Mesenteric fat pad (tissue), 1 donor: ENCODE measurements around the gene NDP. TPM values are rescaled to one million over a fixed set of nuclear protein-coding genes. Genes with fewer than 3 reads are reported as not detected.
"Not testable (repeated sequence)": the region's sequence is repeated elsewhere in the genome, so short reads cannot be mapped to it uniquely, and the experiment has no call there.

Source experiments
- DNase-seq: peaks from one replicate; pipeline ENCODE4 v3.0.0-alpha.2; 2020; ENCODE audit warnings: low spot score
- total RNA-seq: library from RNA; stranded (reverse); fragmentation: NEBNext Ultra II Directional; extraction: Animal tissue kit (Norgen Biotek cat#: 25700); gene quantifications from one replicate; pipeline ENCODE4 v1.2.1, GENCODE V29; 2021
- donor health status: DM: yes; HTN: yes; CAD: no.

NDP gene
- total RNA-seq, 1 donor from 2014 or later: not detected

DNA sequence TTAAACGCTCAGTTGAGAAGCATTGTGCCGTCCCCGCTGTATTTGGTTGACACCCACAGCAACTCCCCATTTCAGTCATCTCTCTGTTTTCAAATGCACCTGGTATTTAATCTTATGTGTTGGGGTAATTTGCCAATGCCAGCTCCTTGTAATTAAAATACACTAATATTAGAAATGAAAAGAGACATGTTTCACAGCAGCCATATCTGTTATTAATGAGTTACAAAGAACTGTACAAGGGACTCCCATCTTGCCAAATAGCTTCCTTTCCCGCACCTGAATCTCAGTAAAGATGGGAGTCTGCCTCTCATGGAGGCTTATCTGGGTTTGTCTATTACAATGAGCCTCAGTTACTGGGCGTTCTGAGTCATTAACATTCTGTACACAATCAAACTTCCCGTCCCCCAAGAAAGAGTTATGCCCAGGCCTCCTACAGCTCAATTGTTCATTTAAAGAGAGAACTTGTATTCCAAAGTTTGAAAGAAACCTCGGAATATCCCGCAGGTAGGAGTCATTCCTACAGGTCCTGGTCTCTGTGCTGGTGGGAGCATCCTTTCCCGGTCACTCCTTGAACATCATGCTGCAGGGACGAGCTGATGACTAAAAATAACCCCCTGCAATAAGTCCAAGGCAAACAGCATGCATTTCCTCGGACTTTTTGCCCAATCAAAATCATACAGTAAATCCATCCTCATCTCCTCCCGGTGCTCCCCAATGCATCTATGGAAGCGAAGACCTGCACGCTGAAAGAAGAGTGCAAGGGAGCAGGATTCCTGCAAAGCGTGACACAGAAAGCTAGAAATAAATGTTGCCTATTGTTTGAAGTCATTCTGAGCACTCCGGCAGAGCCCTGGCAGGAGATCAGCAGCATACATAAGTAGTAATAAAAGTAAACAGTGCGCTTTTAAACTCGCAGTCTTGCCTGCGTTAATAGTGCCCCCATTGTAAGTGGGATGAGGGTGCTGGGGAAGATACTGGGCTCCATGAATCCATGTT lies 926 bp downstream of the NDP start:
- no peak for DNase-seq

DNA sequence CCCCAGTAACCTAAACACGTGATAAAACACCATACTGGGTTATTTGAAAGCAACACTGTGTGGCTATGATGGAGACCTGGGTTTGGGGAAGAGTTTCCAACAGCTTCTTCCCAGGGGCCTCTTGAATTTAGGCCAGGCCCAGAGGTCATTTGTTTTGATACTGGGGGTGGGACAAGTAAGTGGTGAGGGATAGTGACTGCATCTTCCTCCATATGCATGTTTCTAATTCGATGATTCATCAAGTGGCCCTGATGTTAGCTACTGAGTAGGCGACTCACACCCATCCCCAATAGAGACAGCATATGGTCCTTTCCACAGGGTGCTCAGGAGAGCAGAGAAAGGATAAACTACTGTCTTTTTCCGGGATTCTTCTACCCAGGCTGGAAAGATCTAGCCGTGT lies 2.7 kb downstream of the NDP start:
- no peak for DNase-seq

DNA sequence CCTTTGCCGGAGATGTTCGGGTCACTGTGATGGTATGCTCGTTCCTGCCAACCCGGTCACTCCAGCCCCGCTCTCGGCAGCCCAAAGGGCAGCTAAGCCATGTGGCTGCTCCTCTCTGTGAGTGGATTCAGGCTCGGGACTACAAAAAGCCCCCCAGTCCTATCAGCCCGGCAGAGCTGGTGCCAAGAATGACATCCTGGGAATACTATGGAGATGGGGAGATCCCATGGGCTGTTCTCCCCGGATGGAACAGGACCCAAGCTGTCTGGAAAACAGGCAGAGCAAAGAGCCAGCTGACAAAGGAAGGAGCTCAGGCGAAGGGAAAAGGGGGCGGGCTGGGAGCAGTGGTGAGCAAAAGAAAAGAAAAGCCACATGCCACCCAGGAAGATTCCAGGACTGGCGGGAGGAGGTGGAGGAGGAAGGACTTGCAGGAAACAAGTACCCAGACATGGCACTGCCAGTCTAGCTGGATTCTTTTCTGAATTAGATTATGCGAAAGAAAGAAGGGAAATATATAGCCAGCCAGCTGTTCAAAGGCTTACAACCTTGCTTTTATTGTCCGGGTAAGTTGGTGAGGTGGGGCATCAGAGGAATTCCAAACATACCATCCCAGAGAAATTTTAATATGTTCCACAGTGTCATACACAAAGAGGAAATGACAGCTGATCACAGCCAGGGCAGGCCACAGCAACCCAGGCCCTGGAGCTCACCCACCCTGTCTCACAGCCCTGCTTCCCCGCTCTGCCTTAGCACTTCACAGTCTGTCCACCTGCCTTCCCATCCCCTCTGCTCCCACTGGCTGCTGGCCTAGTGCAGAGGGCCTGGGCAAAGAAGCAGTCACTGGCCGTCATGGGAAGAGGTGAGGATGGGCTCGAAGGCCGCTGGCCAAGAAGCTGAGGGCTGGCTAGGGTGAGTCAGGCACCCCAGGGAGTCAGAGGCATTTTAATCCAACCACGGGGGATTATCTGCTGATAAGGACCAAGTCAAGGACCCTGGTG lies 3.4 kb downstream of the NDP start:
- no peak for DNase-seq

DNA sequence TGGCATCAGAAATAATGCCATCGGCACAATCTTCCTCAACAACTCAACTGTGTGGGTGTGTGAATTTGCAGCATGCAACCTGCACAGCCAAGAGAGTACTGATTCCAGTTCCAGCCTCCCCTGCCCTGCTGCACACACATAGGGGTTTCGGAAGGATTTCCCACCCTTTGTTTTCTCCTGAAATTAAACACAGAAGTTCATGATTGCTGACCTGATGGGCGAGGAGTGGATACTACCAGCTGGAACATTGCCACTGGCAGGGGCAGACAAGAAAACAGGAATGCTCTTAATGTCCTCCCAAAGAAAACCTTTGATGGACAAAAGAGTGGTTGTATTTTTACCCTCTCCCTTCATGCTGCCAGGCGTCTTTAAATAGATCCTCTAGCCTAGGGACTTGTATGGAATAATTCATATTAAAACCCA lies 4.8 kb downstream of the NDP start:
- DNase-seq: no peak

DNA sequence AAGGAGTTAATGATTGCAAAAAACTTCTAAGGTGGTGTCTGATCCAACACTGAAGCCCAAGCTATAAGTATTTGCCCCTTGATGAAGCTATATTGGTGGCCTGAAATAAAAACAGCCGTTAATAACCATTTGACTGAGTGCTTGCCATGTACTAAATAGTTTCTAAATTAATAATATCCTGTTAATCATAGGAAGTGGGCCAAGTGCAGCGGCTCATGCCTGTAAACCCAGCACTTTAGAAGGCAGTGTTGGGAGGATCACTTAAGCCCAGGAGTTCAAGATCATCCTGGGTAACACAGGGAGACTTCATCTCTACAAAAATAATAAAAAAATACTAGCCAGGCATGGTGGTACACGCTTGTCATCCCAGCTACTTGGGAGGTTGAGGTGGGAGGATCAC lies 8.3 kb downstream of the NDP start:
- DNase-seq: no peak

DNA sequence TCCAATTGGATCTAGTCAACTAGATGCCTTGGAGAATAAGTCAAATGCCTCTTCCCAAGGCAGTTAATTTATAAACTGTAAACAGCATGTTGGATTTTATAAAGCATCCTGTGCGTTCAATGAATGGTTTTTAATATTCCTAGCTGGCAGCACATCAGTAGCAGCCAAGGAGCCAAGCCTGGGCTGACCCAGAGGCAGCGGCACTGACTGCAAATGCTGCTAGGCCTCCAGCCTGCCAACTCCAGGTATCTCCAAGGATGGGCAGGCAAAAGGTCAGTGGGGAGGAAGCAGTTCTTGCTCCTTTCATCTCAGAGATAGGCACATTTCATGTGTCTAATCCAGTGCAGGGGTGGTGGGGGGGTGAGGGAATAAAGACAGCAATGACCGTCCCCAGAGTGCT lies 9.5 kb downstream of the NDP start:
- no peak for DNase-seq

DNA sequence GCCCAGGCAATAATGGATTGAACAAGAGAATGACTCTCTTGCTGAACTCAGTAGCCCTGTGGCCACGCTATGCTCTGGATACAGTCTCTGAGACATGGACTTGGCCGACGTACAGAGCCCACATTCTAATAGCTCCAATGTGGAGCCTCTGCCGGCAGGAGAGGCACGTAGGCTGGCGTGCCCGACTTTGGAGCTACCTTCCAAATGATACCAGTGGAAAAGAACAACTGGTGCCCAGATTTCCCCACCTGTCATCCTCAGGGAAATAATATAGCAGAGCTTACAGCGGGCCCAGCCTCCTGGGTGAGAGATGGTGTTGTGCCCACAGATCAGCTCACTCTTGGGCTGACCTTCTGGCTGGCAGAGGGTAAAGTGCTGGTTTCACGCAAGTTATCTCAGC lies 10.6 kb downstream of the NDP start:
- no peak for DNase-seq

DNA sequence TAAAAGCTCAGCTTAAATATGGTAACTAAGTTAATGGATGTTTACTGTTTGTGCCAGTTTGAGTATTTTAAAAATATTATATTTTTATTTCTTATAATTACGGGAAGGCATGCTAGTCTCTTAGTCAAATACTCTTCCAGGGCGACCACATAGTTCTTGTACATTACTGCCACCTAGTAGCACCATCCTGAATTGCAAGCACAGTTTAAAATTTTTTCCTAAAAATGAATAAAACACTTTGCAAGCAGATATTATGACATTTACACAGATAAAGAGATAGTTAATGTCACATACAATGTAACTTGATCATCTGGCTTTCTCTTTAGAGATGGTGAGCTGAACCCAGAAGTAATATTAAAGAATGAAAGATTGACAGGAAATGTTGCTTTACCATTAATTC lies 11.5 kb downstream of the NDP start:
- DNase-seq: no peak

DNA sequence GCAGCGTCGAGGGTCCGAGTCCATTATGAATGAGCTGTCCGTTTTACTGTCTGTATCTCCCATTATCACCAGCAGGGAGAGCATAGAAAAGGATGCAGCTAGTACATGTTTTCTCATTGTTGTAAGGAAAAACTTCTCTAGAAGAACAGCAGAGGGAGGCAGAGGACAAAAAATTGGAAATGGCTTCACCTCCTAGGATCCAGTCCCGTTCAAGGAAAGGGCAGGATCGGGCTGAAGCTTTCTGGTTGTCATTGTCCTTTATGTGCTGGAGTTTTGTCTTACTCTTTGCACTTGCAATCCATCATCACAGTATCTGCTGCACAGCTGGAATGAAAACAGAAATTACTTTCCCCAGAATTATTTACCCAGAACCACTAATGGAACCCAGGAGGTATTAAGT lies 14.7 kb downstream of the NDP start:
- DNase-seq: no peak

DNA sequence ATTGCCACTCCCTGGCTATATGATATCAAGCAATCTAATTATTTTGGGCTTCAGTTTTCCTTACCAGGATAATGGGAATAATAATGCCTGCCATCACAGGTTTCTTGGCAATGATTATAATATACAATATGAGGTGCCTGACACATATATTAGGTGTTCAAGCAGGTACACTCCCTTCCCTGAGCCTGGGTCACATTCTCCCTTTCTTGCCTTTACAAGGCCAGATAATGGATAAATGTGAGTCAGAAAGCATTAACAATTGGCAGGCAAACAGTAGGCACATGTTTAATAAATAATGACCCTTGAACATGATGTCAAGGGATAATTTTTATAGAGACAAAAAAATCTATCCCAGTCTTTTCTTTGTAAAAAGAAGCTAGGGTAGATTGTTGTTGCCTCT lies 17.2 kb downstream of the NDP start:
- no peak for DNase-seq

DNA sequence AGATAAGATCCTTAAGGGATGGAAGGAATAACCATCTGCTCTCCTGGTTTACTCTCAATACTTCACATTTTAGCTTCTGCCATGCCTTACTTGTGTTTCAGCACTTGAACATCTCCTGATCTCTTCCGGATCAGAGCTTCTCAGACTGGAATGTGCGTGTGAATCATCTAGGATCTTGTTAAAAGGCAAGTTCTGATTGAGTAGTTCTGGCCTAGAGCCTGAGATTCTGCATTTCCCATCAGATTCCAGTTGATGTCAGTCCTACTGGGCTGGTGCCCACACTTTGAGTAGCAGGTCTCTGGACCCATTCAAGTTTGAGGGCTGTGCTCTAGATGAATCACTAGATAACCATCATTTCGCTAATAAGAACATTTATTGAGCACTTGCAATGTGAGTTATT lies 20.0 kb downstream of the NDP start:
- DNase-seq: no peak

DNA sequence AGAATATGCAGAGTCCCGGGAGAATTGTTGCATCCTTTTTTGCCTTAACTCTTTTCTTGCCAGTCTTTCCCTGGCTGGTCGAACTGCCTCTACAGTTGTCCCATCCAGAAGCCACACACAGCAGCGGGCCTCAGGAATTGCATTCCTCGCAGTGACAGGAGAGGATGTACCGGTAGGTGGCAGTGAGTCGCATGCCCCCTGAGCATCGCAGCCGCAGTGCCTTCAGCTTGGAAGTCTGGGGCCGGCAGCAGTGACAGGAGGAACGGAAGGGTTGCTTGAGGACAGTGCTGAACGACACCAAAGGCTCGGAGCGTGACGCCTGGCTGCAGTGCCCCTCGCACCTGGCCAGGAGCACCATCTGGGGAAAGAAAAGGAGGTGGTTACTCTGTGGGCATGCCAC lies 23.5 kb downstream of the NDP start:
- DNase-seq: no peak

DNA sequence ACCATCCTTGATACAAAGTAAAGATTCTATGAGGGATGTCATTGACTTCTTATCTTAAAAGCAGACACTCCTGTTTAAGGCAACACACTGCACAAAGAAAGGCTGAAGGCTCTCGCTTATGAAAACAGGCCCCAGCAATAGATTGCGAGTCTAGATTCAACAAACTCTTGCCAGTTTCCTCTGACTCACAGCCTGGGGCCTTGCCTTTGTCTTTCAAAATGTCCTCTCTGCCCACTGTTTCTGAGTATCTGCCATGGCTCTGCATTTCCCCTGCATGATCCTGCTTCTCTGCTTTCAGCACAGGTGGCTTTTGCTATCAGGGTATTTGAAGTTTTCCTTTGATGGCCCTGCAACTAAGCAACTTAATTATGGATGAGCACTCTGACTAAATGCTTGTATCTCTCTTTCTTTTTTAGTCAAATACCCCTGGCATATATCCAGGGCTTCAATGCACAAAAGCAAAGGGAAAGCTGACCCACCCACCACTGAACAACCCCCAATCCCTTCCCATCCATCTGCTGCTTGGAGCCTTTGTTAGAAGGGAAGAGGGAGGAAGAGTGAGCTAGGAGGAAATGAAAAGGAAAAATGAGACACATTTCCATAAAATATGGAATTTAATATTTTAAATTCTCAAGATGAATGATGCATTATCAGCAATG lies 32.2 kb downstream of the NDP start:
- DNase-seq: no peak

DNA sequence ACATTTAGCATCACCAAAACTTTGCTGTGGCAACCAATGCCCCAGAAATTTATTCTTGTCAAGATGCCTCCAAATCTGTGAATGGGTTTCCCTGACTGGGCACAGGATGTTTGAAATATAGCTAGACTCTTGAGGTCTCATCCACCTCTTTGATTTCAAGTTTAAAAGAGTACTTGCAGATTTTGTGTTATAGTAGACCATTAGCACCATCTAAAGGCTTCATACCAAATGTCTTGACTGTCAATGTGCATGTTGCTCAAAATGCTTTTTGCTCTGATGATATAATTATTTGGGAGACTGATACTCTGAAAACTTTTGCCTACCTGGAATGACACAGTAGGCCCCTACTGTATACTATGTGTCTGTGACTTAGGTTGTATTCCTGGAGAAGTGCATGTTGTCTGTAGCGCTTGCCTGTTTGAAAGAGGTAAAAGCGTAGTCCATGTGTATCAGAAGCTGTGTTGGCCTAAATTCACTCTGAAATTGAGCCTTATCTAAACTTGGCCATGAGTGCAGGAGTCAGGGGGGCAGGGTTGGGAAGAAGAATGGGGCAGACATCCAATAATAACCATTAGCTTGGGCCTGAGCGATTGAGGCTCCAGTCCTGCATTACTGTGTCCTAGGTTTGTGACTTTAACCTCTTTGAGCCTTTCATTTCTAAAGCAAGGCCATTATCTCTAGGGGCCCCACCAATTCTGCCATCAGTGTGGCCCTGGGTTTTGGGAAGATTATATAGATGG lies 33.8 kb downstream of the NDP start:
- DNase-seq: no peak

DNA sequence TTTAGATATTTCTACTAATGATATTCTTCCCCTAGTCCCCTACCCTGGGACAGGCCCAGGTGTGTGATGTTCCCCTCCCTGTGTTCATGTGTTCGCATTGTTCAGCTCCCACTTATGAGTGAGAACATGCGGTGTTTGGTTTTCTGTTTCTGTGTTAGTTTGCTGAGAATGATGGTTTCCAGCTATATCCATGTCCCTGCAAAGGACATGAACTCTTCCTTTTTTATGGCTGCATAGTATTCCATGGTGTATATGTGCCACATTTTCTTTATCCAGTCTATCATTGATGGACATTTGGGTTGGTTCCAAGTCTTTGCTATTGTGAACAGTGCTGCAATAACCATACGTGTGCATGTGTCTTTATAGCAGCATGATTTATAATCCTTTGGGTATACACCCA lies 51.2 kb downstream of the NDP start:
- not testable (repeated sequence) for DNase-seq

DNA sequence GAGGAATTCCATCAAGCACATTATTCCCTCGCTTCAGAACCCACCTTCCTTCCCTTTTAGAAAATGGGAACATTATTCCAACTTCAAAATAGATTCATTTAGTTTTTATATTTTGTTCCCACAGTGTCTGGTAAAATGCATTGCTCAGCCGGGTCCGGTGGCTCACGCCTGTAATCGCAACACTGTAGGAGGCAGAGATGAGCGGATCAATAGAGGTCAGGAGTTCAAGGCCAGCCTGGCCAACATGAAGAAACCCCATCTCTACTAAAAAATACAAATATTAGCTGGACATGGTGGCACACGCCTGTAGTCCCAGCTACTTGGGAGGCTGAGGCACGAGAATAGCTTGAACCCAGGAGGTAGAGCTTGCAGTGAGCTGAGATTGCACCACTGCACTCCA lies 62.4 kb downstream of the NDP start:
- not testable (repeated sequence) for DNase-seq

DNA sequence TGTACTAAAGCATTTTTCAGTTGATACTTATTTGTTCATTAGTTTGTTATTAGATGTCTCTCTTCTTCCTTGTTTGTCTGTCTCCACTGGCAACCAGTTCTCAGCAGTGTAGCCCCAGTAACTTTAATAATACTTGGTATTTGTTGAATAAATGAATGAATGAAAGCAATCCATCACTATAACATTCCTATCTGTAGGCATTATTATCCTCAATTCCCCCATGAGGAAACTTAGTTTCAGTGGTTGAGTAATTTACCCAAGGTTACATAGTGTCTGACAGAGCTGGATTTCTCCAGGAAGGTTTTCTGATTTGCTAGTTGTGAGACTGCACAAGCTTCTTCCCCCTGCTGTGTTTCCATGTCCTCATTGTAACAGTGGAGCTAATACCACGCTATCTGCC lies 63.2 kb downstream of the NDP start:
- DNase-seq: no peak

DNA sequence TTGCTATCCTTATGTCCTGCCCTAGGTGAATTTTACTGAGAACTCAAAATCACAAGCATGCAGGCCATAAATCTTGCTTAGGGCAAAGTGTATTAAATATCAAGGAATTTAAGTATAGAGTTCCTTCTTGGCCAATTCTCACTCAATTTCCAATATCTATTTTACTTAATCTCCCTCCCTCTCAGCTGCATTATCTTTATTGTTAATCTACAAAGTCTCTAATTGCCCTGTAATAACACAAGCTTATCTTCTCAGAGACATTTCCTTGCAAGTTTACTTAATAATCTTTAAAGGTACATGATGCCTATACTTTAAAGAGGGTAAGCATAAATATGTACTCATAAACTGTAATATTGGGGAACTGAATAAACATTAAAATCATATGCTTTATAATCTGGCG lies 64.0 kb downstream of the NDP start:
- DNase-seq: no peak

DNA sequence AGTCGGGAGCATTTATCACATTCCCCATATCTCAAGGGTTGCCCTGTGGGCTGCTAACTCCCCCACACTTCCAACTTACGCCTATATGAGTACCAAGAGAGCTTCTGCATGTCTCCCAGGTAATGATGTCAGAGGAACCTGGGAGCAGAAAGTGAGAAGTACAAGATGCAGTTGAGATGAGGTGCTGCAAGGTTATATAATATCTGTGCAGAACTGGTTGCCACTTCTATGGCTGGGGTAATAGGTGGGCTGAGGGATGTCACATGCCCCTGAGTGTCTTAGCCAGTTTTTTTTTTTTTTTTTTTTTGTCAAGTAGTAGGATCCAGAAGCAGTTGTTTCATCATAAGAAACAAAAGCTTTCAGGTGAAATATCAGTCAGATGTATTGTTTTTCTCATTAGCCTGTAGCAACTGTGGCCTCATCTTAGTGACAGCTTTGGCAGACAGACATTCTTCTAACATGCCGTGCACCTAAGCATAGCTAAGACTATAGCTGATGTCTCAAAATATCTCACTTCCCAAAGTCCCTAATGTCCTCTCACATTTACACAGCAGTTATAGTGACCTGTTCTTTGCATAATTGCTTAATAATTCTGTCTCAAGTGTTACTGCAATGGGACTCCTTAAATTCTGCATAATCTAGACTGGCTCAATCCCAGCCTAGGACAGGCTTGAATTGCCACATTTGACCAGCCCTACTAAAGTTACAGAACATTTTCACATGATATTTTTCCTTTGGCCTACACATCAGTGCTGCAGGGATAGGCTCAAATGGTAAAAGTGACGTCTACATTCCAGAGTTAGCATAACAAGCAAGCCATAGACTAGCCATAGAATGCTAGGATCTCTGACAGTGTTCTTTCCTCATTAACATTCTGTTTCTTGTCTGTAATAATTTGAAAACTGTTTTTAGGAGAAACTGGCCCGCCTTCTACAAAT lies 73.0 kb downstream of the NDP start:
- no peak for DNase-seq
